Natural killer cell (primary cell): Measurements from ENCODE around the gene MAPK9. TPM values are rescaled to one million over a fixed set of nuclear protein-coding genes. Genes with fewer than 3 reads are reported as not detected.

Experiments
- ATAC-seq, 3 donors: fragments of 150-1000 bp in 2 of 3; fragments of 200-7000 bp in 1 of 3; cut with Tn5 transposase; 1 replicate in 1 of 3; 2 replicates in 2 of 3; pipeline ENCODE4 v1.10.0; 2021; ENCODE audit warnings: mild to moderate bottlenecking in 2 of 3, moderate library complexity in 2 of 3
- DNase-seq, 2 donors: peaks; one replicate each; pipeline versions ENCODE4 v3.0.0 to v3.0.0-alpha.2; 2013 to 2021; ENCODE audit warnings: mixed read lengths in 1 of 2
- H3K27ac ChIP-seq: one replicate; pipeline ENCODE4 v1.5.1; 2013; ENCODE audit warnings: mild to moderate bottlenecking, low read length
- H3K27me3 ChIP-seq: one replicate; pipeline ENCODE4 v1.6.1; 2013; ENCODE audit warnings: low read length; ENCODE audit not compliant: control insufficient read depth, insufficient read depth
- H3K36me3 ChIP-seq: one replicate; pipeline ENCODE4 v1.6.1; 2013; ENCODE audit warnings: low read length; ENCODE audit not compliant: control insufficient read depth, insufficient read depth
- H3K4me1 ChIP-seq: one replicate; pipeline ENCODE4 v1.6.1; 2013; ENCODE audit warnings: low read length; ENCODE audit not compliant: control insufficient read depth, insufficient read depth
- H3K4me3 ChIP-seq: one replicate; pipeline ENCODE4 v1.5.1; 2013; ENCODE audit warnings: low read length
- H3K9me3 ChIP-seq: one replicate; pipeline ENCODE4 v1.6.1; 2013; ENCODE audit warnings: low read length; ENCODE audit not compliant: control insufficient read depth, insufficient read depth
- H3K27ac Mint-ChIP-seq, 2 donors: one replicate each; pipeline ENCODE4 v1.8.0; 2022; ENCODE audit warnings: mild to moderate bottlenecking in 2 of 2, mixed read lengths in 2 of 2, moderate library complexity in 1 of 2
- H3K27me3 Mint-ChIP-seq, 2 donors: one replicate each; pipeline ENCODE4 v1.8.0; 2022; ENCODE audit warnings: low read depth in 2 of 2, mixed read lengths in 2 of 2
- H3K36me3 Mint-ChIP-seq: one replicate; pipeline ENCODE4 v1.8.0; 2022; ENCODE audit warnings: mixed read lengths
- H3K4me1 Mint-ChIP-seq, 2 donors: one replicate each; pipeline ENCODE4 v1.8.0; 2022; ENCODE audit warnings: mixed read lengths in 2 of 2
- H3K4me3 Mint-ChIP-seq: one replicate; pipeline ENCODE4 v1.8.0; 2022; ENCODE audit warnings: mild to moderate bottlenecking, moderate library complexity, mixed read lengths
- H3K9me3 Mint-ChIP-seq, 2 donors: one replicate each; pipeline ENCODE4 v1.8.0; 2022; ENCODE audit warnings: mixed read lengths in 2 of 2
- CTCF ChIP-seq: fragments of 200-600 bp; IDR thresholded peaks from one replicate; pipeline ENCODE4 v1.8.0; 2022; ENCODE audit warnings: antibody characterized with exemption
- WGBS: methylation state at CpG from one replicate; pipeline ENCODE4 v1.1.7; 2013; ENCODE audit warnings: missing lambda C conversion rate; ENCODE audit not compliant: insufficient coverage; 5-methylcytosine and 5-hydroxymethylcytosine counted together
- intact Hi-C: fragments of 100-400 bp; cut with micrococcal nuclease; formaldehyde crosslinking; loops from one replicate; pipeline ENCODE4 v1.14.2; 2022
- total RNA-seq, 4 donors: library from RNA; stranded (reverse); fragments of 120-200 nt in 1 of 4; gene quantifications; one replicate each; pipeline versions ENCODE4 v1.2.3 to v1.2.4, GENCODE V29; 2013 to 2022

The MAPK9 gene
- total RNA-seq, 3 donors from 2014 or later (not counting 1 experiment from before 2014, with no cell fraction given) = 34.1 to 48.5 (median 40.4) TPM

- Histone ChIP-seq H3K27me3 (no peaks in the 10 kb centered on the region), H3K4me1 (no peaks in the 10 kb centered on the region), H3K4me3 (no peak overlapping the region), H3K27ac (no peak overlapping the region), H3K36me3 (no peaks in the 10 kb centered on the region), H3K9me3 (peaks cover 42% of the 10 kb centered on the region)
- ATAC-seq (no peak), DNase-seq (no peak)
- Mint-ChIP-seq H3K27ac (no peak overlapping the region), H3K36me3 (peaks cover 54% of the 10 kb centered on the region), H3K27me3 (no peaks in the 10 kb centered on the region), H3K9me3 (peaks cover 20 to 22% of the 10 kb centered on the region in 2 donors), H3K4me3 (no peak overlapping the region), H3K4me1 (no peaks in the 10 kb centered on the region)
- intact Hi-C loops = no loop called here
- WGBS = 97% methylated on average over 11 of the region's 11 CpGs
- no peak for TF ChIP-seq CTCF
Observed at GRCh38 chr5:180222056-180222455, 69.8 kb downstream of the MAPK9 start.

- H3K27me3 ChIP-seq = no peaks in the 10 kb centered on the region
- no peak overlapping the region for H3K4me3 ChIP-seq
- H3K9me3 ChIP-seq = peaks cover 43% of the 10 kb centered on the region
- H3K36me3 Mint-ChIP-seq = peaks cover 33% of the 10 kb centered on the region
- H3K4me1 ChIP-seq = no peaks in the 10 kb centered on the region
- H3K9me3 Mint-ChIP-seq = peaks cover 6 to 12% of the 10 kb centered on the region in 2 donors
- no peak for TF ChIP-seq CTCF
- no peak overlapping the region for H3K27ac ChIP-seq
- H3K4me1 Mint-ChIP-seq = peaks cover 0 to under 1% of the 10 kb centered on the region in 2 donors
- no peaks in the 10 kb centered on the region for H3K36me3 ChIP-seq
- ATAC-seq (no peak), DNase-seq (no peak)
- no peak overlapping the region for H3K27ac Mint-ChIP-seq
- intact Hi-C loops = no loop called here
- WGBS = 93% methylated on average over 2 of the region's 5 CpGs
- no peak overlapping the region for H3K4me3 Mint-ChIP-seq
- H3K27me3 Mint-ChIP-seq = peaks cover 0 to under 1% of the 10 kb centered on the region in 2 donors
Observed at GRCh38 chr5:180217797-180218196, 74.1 kb downstream of the MAPK9 start.

GRCh38 chr5:180216646-180217171 lies 75.2 kb downstream of the MAPK9 start:
- Mint-ChIP-seq H3K9me3 (peaks cover 4 to 7% of the 10 kb centered on the region in 2 donors), H3K27me3 (peaks cover 8 to 9% of the 10 kb centered on the region in 2 donors)
- peaks cover 37% of the 10 kb centered on the region for H3K9me3 ChIP-seq

More at GRCh38 chr5:180216646-180217171, 75.2 kb downstream of the MAPK9 start:
- H3K4me1 ChIP-seq = no peaks in the 10 kb centered on the region
- H3K27ac ChIP-seq = no peak overlapping the region
- no peak overlapping the region for H3K4me3 ChIP-seq
- no peak for DNase-seq
- WGBS = 90% methylated on average over 15 of the region's 15 CpGs
- Mint-ChIP-seq H3K4me3 (no peak overlapping the region), H3K27ac (no peak overlapping the region), H3K4me1 (peaks cover 0 to 4% of the 10 kb centered on the region in 2 donors), H3K36me3 (peaks cover 26% of the 10 kb centered on the region)
- no peaks in the 10 kb centered on the region for H3K36me3 ChIP-seq
- ATAC-seq = no peak
- intact Hi-C loops = no loop called here
- H3K27me3 ChIP-seq = no peaks in the 10 kb centered on the region
- no peak for TF ChIP-seq CTCF
